Trophoblast cell (in vitro differentiated cells and primary cell): ENCODE data around the gene CLEC16A.
A peak's percentile ranks its signal among the peaks of the same experiment; 100 is the strongest.

Source experiments
- DNase-seq, 2 donors: peaks; one replicate each; pipeline ENCODE4 v3.0.0-alpha.2; 2016
- H2AFZ ChIP-seq: 2 replicates; pipeline ENCODE4 v1.6.1; 2013; ENCODE audit warnings: low read length, moderate library complexity, mild to moderate bottlenecking; ENCODE audit not compliant: insufficient read depth, poor library complexity
- H2AK5ac ChIP-seq: 2 replicates; pipeline ENCODE4 v1.6.1; 2013; ENCODE audit warnings: mild to moderate bottlenecking, low read length
- H2BK120ac ChIP-seq: 2 replicates; pipeline ENCODE4 v1.6.1; 2013; ENCODE audit warnings: low read length, mild to moderate bottlenecking, moderate library complexity; ENCODE audit not compliant: insufficient read depth, poor library complexity
- H2BK12ac ChIP-seq: 2 replicates; pipeline ENCODE4 v1.6.1; 2013; ENCODE audit warnings: mild to moderate bottlenecking, low read length, moderate library complexity
- H2BK5ac ChIP-seq: 2 replicates; pipeline ENCODE4 v1.6.1; 2013; ENCODE audit warnings: low read length, low read depth, moderate library complexity, mild to moderate bottlenecking; ENCODE audit not compliant: poor library complexity
- H3K14ac ChIP-seq: 2 replicates; pipeline ENCODE4 v1.6.1; 2013; ENCODE audit warnings: mild to moderate bottlenecking, low read length
- H3K18ac ChIP-seq: 2 replicates; pipeline ENCODE4 v1.6.1; 2013; ENCODE audit warnings: mild to moderate bottlenecking, low read length
- H3K23ac ChIP-seq: 2 replicates; pipeline ENCODE4 v1.6.1; 2013; ENCODE audit warnings: low read length
- H3K27ac ChIP-seq: 2 replicates; pipeline ENCODE4 v1.5.1; 2013; ENCODE audit warnings: low read depth, mild to moderate bottlenecking, inconsistent platforms, low read length, moderate library complexity
- H3K27me3 ChIP-seq: 2 replicates; pipeline ENCODE4 v1.6.1; 2013; ENCODE audit warnings: inconsistent platforms, mild to moderate bottlenecking, low read length, moderate library complexity; ENCODE audit not compliant: insufficient read depth
- H3K36me3 ChIP-seq, 2 experiments: 1 replicate in 1 of 2; 2 replicates in 1 of 2; pipeline ENCODE4 v1.6.1; 2013; ENCODE audit warnings: low read length in 2 of 2, mild to moderate bottlenecking in 2 of 2, moderate library complexity in 1 of 2; ENCODE audit not compliant: insufficient read depth in 2 of 2, control insufficient read depth in 1 of 2
- H3K4ac ChIP-seq: 2 replicates; pipeline ENCODE4 v1.6.1; 2013; ENCODE audit warnings: low read depth, mild to moderate bottlenecking, low read length, moderate library complexity
- H3K4me1 ChIP-seq, 2 experiments: 1 replicate in 1 of 2; 2 replicates in 1 of 2; pipeline ENCODE4 v1.6.1; 2013; ENCODE audit warnings: low read length in 2 of 2, mild to moderate bottlenecking in 2 of 2, moderate library complexity in 1 of 2; ENCODE audit not compliant: insufficient read depth in 2 of 2, control insufficient read depth in 1 of 2
- H3K4me2 ChIP-seq: 2 replicates; pipeline ENCODE4 v1.6.1; 2013; ENCODE audit warnings: inconsistent platforms, mild to moderate bottlenecking, low read length, moderate library complexity
- H3K4me3 ChIP-seq: 2 replicates; pipeline ENCODE4 v1.5.1; 2013; ENCODE audit warnings: mild to moderate bottlenecking, low read depth, low read length, inconsistent platforms
- H3K79me1 ChIP-seq: one replicate; pipeline ENCODE4 v1.6.1; 2013; ENCODE audit warnings: low read length
- H3K79me2 ChIP-seq: 2 replicates; pipeline ENCODE4 v1.6.1; 2013; ENCODE audit warnings: low read length, mild to moderate bottlenecking; ENCODE audit not compliant: control insufficient read depth, insufficient read depth, poor library complexity
- H3K9ac ChIP-seq: 2 replicates; pipeline ENCODE4 v1.6.1; 2013; ENCODE audit warnings: mild to moderate bottlenecking, low read length
- H3K9me3 ChIP-seq: 2 replicates; pipeline ENCODE4 v1.6.1; 2013; ENCODE audit warnings: low read depth, mild to moderate bottlenecking, control low read depth, inconsistent platforms, low read length; ENCODE audit not compliant: insufficient read depth
- H4K12ac ChIP-seq: 2 replicates; pipeline ENCODE4 v1.6.1; 2013; ENCODE audit warnings: low read depth, mild to moderate bottlenecking, low read length, moderate library complexity
- H4K8ac ChIP-seq: 2 replicates; pipeline ENCODE4 v1.6.1; 2013; ENCODE audit warnings: low read depth, mild to moderate bottlenecking, low read length, moderate library complexity
- H4K91ac ChIP-seq: one replicate; pipeline ENCODE4 v1.6.1; 2013; ENCODE audit warnings: low read depth, mild to moderate bottlenecking, low read length, moderate library complexity
- WGBS: extraction: QIAGEN DNeasy Blood & Tissue Kit; methylation state at CpG from one replicate; pipeline ENCODE4 v1.1.7; 2013; ENCODE audit warnings: missing lambda C conversion rate; ENCODE audit not compliant: insufficient read length, insufficient coverage; ENCODE audit errors: extremely low coverage; 5-methylcytosine and 5-hydroxymethylcytosine counted together

The CLEC16A gene

DNA sequence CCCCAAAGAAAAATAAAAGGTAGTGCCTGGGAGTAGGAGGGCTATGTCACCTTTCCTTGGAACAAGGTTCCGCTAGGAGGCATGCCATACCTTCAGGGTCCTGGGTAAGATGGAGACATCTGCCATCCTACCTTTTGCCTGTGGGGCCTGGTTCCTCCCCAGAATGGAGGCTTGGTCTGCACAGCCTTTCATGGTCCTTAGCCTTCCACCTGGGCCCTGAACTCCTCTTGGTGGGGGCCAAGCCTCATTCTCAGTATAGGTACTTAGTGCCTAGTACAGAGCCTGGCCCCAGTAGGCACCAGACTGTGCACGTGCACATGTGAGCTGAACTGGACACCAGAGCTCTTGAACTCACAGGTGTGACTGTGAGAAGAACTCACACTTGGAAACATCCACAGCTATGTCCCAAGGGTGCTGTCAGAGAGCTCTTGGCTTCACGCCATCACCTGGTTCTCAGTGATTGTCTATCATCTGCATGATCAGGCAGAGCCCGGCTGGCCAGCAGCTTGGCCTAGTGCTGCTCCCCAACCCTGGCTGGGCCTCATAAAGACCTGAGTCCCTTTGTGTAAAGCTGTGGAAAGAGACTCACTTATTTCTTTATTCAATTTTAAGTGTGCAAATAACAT is 168.5 kb downstream of the CLEC16A start:
- no peak overlapping the region for H3K4ac ChIP-seq
- no peak overlapping the region for H3K4me3 ChIP-seq
- peaks cover 17 to 18% of the 10 kb centered on the region in 2 experiments for H3K4me1 ChIP-seq
- no peak overlapping the region for H3K18ac ChIP-seq
- H3K23ac ChIP-seq = no peak overlapping the region
- H4K12ac ChIP-seq = no peak overlapping the region
- H2AK5ac ChIP-seq = no peak overlapping the region
- H3K36me3 ChIP-seq = no peaks in the 10 kb centered on the region
- no peak overlapping the region for H3K14ac ChIP-seq
- H3K79me1 ChIP-seq = peaks cover 3% of the 10 kb centered on the region
- DNase-seq = no peak
- no peak overlapping the region for H4K91ac ChIP-seq
- H2BK5ac ChIP-seq = no peak overlapping the region
- WGBS = no CpG with 5 or more reads among the region's 4 CpGs
- no peak overlapping the region for H2BK120ac ChIP-seq
- H2BK12ac ChIP-seq = no peak overlapping the region
- no peak overlapping the region for H3K4me2 ChIP-seq
- no peaks in the 10 kb centered on the region for H3K27me3 ChIP-seq
- H3K9me3 ChIP-seq = no peaks in the 10 kb centered on the region
- no peak overlapping the region for H3K9ac ChIP-seq
- H3K27ac ChIP-seq = no peak overlapping the region
- no peak overlapping the region for H2AFZ ChIP-seq
- H3K79me2 ChIP-seq = no peaks in the 10 kb centered on the region
- no peak overlapping the region for H4K8ac ChIP-seq

DNA sequence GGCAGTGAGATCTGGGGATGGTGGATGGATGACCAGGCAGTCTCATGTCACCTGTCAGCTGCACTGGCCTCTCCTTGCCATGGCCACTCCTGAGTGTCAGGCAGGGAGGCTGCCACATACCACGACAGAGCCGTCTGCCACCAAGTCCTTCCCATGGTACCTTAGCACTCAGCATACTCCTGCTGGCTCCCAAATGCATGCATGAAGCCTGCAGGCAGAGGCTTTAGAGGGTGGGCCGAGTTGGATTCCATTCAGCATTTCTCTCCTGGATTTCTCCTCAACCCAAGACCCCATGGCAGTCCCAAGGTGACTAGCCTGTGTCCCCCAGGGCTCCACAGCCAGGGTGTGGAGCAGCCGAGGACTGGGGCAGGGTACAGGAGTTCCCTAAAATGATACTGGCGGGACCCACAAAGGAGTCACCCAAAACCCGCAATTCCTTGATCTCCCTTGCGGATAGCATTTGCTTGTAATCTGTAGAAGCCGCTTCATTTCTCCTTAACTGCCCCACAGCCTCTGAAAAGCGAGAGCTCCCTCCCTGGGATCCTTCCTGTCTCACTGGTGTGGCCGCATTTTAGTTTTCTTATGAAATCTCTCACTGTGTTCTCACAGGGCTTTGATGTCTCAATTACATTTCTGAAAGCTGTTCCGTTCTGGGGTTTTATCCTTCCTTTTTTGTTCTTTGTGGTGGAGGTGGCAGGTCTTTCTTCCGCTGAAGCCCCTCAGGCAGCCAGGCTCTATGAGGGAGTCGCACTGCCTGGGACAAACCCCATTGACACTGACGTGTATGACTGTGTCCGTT is 170.2 kb downstream of the CLEC16A start:
- Histone ChIP-seq H3K4me2 (no peak overlapping the region), H2AFZ (no peak overlapping the region), H3K4ac (no peak overlapping the region)

DNA sequence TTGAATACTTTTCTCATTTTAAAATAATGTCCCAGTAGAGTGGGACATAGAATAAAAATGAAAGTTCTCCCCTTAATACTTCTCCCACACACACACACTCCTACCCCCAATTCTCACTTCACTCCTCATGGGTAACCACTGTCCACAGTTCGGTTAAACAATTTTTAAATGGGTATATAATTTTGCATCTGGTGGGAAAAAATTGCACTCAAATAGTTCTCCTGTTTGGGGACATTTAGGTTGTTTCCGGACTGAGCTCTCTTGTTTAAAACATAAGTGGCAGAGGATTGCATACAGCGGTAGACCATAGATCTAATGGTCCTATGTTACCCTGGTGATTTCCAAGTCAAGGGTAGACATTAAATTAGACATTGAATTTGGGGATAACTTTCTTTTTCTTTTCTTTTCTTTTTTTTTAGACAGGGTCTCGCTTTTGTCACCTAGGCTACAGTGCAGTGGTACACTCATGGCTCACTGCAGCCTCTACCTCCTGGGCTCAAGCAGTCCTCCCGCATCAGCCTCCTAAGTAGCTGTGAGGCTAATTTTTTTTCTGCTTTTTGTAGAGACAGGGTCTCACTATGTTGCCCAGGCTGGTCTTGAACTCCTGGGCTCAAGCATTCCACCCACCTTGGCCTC is 173.3 kb downstream of the CLEC16A start:
- no peaks in the 10 kb centered on the region for H3K27me3 ChIP-seq
- H4K12ac ChIP-seq = no peak overlapping the region
- no peak overlapping the region for H3K18ac ChIP-seq
- H3K9ac ChIP-seq = no peak overlapping the region
- no peaks in the 10 kb centered on the region for H3K9me3 ChIP-seq
- H3K4me1 ChIP-seq = peaks cover 9 to 10% of the 10 kb centered on the region in 2 experiments
- H3K4ac ChIP-seq = no peak overlapping the region
- no peaks in the 10 kb centered on the region for H3K79me2 ChIP-seq
- no peak overlapping the region for H2BK5ac ChIP-seq
- H4K91ac ChIP-seq = no peak overlapping the region
- no peak overlapping the region for H2BK120ac ChIP-seq
- H3K27ac ChIP-seq = no peak overlapping the region
- no peak overlapping the region for H3K23ac ChIP-seq
- WGBS = no CpG with 5 or more reads among the region's 5 CpGs
- H3K36me3 ChIP-seq = peaks cover 3% of the 10 kb centered on the region in 2 experiments
- no peak overlapping the region for H2AK5ac ChIP-seq
- H2BK12ac ChIP-seq = peak overlapping the region; percentile 29
- no peak overlapping the region for H3K4me2 ChIP-seq
- H2AFZ ChIP-seq = no peak overlapping the region
- DNase-seq = no peak
- H3K79me1 ChIP-seq = no peaks in the 10 kb centered on the region
- H4K8ac ChIP-seq = no peak overlapping the region
- H3K4me3 ChIP-seq = no peak overlapping the region
- H3K14ac ChIP-seq = no peak overlapping the region

More for the DNA sequence above, 170.2 kb downstream of the CLEC16A start:
- Histone ChIP-seq H2BK120ac (no peak overlapping the region), H3K9me3 (no peaks in the 10 kb centered on the region), H2BK12ac (no peak overlapping the region), H3K27ac (no peak overlapping the region), H3K18ac (no peak overlapping the region), H4K91ac (no peak overlapping the region), H3K23ac (no peak overlapping the region), H4K12ac (no peak overlapping the region), H3K79me2 (no peaks in the 10 kb centered on the region), H3K14ac (no peak overlapping the region), H3K79me1 (no peaks in the 10 kb centered on the region), H3K4me3 (no peak overlapping the region), H3K4me1 (peaks cover 9% of the 10 kb centered on the region in 2 experiments), H3K9ac (no peak overlapping the region), H3K36me3 (no peaks in the 10 kb centered on the region), H2BK5ac (no peak overlapping the region), H4K8ac (no peak overlapping the region), H2AK5ac (peak overlapping the region; percentile 9), H3K27me3 (no peaks in the 10 kb centered on the region)
- DNase-seq = peak in 1 of 2 donors; percentile 58
- no CpG with 5 or more reads among the region's 15 CpGs for WGBS

DNA sequence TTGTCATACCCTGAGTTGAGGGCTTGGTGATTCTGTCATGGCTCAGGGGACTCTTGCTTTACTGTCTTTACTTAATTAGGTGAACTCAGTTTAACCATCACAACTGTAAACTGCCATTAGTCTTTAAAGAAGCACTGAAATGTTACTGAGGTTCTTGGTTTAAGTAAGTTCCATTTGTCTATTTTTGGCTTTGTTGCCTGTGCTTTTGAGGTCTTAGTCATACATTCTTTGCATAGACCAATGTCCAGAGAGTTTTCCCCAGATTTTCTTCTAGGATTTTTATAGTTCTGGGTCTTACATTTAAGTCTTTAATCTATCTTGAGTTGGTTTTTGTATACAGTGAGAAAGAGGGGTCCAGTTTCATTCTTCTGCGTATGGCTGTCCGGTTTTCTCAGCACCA is 174.1 kb downstream of the CLEC16A start:
- Histone ChIP-seq H3K9me3 (no peaks in the 10 kb centered on the region), H2AFZ (no peak overlapping the region), H3K4ac (no peak overlapping the region), H2AK5ac (no peak overlapping the region), H2BK5ac (no peak overlapping the region), H3K79me1 (no peaks in the 10 kb centered on the region), H3K18ac (no peak overlapping the region), H4K91ac (no peak overlapping the region), H3K36me3 (peaks cover 3% of the 10 kb centered on the region in 2 experiments), H4K8ac (no peak overlapping the region), H3K9ac (no peak overlapping the region), H2BK120ac (no peak overlapping the region), H3K14ac (no peak overlapping the region), H3K27me3 (no peaks in the 10 kb centered on the region), H3K4me1 (peaks cover 9 to 10% of the 10 kb centered on the region in 2 experiments), H3K27ac (no peak overlapping the region), H2BK12ac (no peak overlapping the region), H3K23ac (no peak overlapping the region), H3K4me2 (no peak overlapping the region), H4K12ac (no peak overlapping the region), H3K79me2 (no peaks in the 10 kb centered on the region), H3K4me3 (no peak overlapping the region)
- DNase-seq = no peak
- WGBS = no CpG with 5 or more reads among the region's 2 CpGs
